GM11168 (cell line): Measurements from ENCODE around the gene FGF2.
"Not testable (repeated sequence)": the region's sequence is repeated elsewhere in the genome, so short reads cannot be mapped to it uniquely, and the experiment has no call there.

ENCODE experiments used
- in situ Hi-C: fragments of 300-500 bp; cut with MboI; formaldehyde crosslinking; loops from one replicate; pipeline ENCODE4 v1.12.0; 2022; ENCODE audit warnings: low sequenced_read_pairs; ENCODE audit not compliant: unreplicated experiment

FGF2 gene

DNA sequence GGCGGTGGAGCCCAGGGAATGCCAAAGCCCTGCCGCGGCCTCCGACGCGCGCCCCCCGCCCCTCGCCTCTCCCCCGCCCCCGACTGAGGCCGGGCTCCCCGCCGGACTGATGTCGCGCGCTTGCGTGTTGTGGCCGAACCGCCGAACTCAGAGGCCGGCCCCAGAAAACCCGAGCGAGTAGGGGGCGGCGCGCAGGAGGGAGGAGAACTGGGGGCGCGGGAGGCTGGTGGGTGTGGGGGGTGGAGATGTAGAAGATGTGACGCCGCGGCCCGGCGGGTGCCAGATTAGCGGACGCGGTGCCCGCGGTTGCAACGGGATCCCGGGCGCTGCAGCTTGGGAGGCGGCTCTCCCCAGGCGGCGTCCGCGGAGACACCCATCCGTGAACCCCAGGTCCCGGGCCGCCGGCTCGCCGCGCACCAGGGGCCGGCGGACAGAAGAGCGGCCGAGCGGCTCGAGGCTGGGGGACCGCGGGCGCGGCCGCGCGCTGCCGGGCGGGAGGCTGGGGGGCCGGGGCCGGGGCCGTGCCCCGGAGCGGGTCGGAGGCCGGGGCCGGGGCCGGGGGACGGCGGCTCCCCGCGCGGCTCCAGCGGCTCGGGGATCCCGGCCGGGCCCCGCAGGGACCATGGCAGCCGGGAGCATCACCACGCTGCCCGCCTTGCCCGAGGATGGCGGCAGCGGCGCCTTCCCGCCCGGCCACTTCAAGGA, at the start of gene FGF2:
Gene FGF2, plus strand, starts transcription at position 279 of the 705 bp plus-strand sequence. Its CDS starts 344 bp downstream, at position 623.
- in situ Hi-C loops, result no loop called here

DNA sequence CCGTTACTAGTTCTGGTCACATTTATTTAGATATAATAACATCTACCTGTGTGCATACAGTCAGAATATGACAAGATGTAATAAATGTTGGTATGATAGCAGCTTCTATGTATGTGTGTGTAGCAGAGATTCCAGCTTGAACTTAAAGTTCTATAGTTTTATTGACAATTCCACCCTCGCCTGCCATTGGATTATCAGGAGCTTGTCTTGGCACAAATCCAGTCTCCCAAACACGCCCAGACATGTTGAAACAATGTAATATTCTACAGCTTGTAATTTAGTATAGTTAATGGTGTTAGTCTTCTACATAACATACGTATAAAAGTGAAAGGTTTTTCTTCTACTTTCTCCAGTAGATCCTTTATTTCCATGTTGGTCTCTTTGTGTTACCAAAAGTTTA, 49.7 kb upstream of the FGF2 start:
- in situ Hi-C loops, result no loop called here

DNA sequence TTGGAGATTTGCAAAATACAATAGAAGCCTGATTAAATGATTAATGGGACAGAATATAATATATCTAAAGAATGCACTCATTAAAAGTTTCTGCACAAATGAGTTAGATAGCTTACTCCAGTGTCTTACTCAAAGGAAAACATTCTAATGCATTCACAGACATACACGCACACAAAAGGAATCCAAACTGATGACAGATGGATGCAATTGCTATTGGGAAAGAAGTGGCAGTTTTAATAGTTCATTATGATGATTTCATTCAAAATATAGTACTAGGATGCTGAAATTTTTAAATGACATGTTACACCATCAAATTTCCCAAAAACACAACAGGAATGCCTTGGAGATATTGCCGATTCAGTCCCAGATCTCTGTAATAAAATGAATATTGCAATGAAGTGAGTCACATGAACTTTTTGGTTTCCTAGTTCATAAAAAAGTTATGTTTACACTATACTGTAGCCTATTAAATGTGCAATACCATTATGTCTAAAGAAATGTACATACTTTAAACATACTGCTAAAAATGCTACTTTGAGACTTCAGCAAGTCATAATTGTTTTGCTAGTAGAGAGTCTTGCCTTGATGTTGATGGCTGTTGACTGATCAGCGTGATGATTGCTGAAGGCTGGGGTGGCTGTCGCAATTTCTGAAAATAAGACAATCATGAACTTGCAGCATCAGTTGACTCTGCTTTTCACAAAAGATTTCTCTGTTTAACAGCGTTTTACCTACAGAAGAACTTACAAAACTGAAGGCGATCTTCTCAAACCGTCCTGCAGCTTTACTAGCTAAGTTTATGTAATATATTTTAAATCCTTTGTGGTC, 48.6 kb upstream of the FGF2 start:
- in situ Hi-C loops, result no loop called here

DNA sequence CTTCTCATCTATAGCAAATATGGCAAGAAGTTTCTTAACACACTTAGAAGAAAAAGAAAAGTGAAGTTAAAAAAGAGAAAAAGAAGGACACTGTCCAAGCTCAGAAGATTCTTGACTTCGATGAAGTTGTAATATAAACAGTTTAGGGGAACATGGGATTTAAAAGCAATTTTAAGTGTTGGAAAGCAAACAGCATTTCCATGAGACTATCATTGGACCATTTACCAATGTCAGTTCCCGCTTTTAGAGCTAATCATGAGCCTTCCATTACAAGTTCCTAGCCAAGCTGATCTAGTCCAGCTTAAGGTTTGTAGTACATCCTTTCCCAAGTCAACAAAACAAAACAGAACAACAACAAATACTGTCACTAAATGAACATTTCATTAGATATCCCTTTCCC, 45.1 kb upstream of the FGF2 start:
- in situ Hi-C loops, result no loop called here

DNA sequence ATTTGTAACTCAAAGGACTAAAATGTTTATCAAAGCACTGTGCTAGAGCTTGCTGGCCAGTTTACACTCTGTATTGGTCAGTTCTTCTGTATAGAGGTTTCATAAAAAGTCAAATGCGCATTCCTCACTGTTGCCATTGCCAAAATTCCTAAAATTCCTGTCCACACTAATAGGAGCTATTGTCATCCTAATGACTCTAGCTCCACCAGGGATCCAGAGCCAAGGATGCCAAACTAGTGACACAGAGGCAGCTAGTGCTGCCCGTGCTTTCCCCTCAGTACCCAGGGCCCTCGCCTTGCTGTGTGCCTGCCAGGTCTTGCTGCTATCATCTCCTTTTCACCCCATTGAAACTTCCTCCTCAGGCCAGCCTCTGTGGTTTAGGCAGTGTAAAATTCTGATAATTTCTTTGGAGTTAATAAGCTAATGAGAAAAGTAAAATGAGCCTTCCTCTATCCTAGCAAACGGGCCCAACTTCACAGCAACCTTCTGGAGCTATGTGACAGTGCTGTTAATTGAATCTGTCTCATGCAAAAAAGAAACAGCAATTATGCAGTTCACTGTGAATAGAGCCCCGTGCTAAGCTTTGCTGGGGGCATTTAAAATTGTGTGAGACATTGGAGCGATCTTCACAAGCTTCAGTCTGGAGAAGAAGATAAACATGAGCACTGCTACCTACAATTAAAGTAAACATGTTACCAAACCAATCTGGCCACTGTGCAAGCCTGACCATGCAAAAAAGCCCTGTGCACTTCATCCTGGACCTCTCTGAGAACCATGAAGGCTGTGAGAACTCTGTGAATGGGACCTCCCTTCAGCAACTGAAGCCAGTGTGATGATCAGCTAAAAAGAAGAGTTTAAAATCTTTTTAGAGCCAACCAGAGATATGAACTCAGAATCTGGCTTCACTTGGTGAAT, 43.1 kb upstream of the FGF2 start:
- in situ Hi-C loops, result no loop called here

DNA sequence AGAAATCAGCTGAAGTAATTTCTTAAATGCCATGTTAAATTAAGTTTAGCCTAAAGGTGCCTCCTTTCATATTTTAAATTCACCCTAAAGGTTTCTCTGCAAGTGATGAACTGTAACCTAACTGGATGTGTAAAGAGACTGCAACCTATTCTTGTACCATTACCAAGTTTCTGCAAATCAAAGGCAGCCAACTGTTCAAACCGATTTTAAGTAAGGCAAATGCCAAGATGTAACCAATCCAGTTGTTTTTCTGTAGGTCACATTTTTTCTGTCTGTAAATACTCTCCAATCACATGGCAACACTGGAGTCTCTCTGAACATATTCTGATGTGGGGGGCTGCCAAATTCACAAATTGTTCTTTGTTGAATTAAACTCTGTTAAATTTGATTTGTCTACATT, 42.4 kb upstream of the FGF2 start:
- in situ Hi-C loops, result no loop called here

DNA sequence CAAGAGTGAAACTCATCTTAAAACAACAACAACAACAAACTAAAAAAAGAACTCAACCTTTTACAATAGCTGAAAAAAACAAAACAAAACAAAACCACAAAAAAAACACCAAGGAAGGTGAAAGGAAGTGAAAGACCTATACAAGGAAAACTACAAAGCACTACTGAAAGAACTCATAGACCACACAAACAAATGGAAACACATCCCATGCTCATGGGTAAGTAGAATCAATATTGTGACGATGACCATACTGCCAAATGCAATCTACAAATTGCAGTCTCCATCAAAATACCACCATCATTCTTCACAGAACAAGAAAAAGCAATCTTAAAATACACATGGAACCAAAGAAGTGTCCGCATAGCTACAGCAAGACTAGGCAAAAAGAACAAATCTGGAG, 41.5 kb upstream of the FGF2 start:
- in situ Hi-C loops, result no loop called here

DNA sequence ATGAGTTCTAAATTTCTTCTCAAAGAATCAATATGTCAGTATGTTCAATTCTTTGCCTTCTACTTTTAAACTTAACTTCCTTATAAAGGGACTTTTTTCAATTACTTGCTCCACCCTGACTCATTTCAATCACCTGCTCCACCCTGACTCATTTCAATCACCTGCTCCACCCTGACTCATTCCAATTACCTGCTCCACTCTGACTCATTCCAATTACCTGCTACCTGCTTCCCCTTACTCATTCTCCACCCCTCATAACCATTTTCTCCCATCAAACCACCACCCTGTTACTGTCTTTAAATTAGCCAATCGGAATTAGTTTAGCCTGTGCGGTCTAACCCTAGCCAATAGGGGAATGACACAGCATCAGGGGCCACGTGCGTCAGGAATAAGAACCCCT, 40.3 kb upstream of the FGF2 start:
- in situ Hi-C loops, result not testable (repeated sequence)

DNA sequence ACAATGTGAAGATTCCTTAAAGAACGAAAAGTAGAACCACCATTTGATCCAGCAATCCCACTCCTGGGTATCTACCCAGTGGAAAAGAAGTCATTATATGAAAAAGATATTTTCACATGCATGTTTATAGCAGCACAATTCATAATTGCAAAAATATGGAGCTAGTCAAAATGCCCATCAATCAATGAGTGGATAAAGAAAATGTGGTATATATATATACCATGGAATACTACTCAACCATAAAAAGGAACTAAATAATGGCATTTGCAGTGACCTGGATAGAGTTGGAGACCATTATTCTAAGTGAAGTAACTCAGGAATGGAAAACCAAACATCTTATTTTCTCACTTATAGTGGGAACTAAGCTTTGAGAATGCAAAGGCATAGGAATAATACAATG, 39.7 kb upstream of the FGF2 start:
- in situ Hi-C loops, result not testable (repeated sequence)

DNA sequence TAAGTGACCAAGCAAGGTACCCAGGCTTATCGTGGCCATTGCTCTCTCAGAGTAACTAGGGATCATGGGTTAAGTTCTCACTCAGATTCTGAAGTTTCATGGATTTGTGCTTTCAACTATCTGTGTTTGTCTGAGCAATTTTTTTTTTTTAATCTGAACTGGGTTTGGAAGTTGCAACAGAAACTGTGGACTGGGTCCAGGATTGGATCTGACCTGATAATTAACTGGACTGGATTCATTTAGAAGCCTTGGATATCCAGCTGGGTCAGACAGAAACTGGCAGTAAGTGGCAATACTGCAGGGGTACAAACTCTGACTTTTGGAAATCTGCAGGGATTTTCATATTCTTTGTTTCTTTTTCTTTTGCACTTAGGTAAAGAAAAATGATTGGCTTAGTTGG, 38.7 kb upstream of the FGF2 start:
- in situ Hi-C loops, result no loop called here

DNA sequence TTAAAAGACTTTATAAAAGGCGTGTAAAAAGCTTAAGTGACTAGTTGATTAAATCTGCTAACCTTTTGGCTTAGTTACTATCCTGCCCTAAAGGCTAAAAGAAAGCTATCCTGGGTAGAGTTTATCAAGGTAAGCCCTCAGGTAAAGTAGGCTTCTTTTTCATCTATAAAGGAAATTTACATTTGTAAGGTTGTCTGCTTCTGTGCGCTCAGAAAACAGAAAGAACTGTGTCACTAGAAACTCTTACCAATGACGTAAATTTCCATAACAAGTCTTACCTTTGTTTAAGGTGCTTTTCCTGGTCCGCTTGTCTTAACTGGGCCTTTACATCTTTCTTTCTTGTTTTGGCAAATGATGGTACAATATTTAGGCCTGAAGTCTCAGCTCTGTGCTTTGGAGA, 37.7 kb upstream of the FGF2 start:
- in situ Hi-C loops, result no loop called here

DNA sequence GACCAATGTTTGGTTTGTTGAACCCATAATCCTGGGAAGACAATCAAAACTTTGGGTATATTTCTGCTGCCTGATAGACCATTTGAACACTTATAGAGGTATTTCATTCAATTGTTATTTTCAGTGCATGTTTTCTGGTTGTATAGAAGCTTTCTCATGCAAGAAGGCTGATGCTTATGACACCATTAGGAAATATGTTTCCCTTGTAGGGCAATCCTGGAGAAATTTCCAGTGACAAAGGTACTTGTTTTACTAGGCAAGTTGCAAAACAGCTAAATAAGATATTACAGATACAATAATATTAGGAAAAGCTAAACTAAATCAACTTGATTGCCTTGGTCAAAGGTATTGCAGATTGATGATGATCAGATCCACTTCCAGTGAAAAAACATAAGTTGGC, 32.8 kb upstream of the FGF2 start:
- in situ Hi-C loops, result no loop called here

DNA sequence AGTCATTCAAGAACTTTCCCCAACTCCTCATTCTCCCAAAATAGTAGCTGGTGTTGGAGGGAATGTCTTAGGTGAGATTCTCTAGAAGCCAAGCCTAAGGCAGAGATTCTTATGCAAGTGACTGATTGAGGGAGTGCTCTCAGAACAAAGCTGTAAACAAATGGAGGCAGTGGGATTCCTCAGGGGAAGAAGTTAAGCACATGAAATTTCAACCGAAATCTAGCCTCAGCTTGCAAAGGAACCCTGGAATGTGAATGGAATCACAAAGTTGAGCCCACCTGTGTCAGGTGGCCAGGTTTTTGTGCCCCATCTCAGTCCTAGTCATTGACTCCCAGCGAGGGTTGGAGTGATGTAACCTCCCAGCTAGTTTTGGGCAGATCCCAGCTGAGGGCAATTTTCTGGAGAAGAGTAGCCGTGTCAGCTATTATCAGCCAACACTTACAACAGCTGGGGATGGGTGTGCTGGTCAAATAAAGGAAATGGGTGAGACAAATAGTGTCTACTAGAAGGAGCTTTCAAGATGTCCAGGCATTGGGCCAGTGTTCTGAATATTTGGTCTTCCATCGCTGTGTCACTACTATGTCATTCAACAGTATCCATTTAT, 29.7 kb upstream of the FGF2 start:
- in situ Hi-C loops, result no loop called here

DNA sequence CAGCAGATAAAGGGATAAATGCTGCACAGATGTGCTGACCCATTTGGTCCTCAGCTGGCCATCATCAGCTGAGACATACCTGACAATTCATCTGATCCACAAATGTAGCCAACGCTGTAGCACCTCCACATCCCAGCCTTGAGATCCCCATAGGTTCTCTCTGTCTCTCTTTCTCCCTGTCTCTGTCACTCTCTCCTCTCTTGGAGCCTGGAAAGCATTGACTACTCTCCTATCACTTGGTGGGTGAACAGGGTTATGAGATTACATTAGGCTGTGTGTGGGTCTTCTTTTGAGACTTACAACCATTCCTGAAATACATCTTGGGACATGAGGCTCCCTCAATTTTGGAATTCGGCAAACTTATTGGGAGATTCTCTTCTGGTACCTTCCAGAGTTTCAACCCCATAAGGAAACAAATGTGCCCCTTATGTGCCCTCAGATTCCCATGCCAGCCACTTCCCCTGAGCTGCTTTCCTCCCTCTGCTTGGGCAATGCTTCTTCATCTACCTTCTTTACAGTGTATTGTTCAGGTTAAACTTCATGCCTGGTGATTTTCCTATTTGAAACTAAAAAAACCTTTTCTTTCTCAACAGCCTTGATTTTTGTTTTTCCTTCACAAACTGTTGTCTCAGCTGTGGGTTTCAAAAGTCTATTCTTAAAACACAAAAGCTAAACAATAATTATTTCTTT, 29.1 kb upstream of the FGF2 start:
- in situ Hi-C loops, result no loop called here

DNA sequence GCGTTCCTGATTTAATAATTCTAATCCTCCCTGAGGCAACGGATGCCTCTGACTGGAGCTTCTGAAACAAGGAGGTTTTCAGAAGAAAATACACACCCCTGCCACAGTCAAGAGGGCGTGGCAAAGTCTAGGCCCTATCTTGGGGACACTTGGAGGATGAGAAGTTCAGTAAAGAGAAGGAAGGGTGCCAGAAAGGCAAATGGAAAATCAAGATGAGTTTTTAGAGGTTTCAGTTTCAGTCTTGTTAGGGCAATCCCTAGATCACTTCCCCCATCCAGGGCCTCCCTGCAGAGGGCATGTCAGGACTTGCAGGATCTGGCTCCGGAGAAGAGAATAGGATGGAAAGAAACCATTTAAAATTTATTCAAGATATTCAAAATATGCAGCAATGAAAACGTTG, 28.5 kb upstream of the FGF2 start:
- in situ Hi-C loops, result no loop called here

DNA sequence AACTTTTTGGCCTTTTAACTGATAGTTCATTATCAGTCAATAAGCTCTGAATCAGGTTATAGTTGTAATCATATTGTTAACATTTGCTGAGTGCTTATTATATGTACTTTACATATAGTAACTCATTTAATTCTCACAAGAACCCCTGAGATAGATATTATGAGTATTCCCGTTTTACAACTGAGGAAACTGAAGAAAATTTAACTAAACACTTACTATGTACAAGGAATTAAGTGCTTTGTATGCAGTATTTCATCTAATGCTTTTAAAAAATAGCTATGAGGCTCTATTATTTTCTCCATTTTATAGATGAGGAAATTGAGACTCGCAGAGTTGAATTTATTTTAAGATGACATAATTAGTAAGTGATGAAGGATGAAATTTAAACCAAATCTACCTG, 27.7 kb upstream of the FGF2 start:
- in situ Hi-C loops, result no loop called here

DNA sequence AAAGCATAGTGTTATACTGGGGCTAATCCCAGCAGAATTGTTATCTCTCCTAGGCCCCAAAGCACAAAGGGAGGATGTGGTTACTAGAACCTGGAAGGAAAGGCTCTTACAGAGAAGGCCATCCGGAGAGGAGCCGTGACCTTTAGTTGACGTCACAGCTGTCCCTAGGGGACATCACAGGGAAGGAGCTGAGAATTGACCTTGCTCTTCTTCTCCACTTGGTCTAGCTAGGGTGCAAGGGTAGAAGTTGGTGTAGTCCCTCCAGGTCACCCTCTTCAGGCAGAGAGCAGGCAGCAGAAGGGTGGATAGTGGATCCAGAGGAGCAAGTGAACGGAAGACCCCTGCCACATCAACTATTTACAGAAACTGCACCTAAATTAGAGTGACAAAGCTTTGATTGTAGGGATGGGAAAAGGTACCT, 22.8 kb upstream of the FGF2 start:
- in situ Hi-C loops, result no loop called here

DNA sequence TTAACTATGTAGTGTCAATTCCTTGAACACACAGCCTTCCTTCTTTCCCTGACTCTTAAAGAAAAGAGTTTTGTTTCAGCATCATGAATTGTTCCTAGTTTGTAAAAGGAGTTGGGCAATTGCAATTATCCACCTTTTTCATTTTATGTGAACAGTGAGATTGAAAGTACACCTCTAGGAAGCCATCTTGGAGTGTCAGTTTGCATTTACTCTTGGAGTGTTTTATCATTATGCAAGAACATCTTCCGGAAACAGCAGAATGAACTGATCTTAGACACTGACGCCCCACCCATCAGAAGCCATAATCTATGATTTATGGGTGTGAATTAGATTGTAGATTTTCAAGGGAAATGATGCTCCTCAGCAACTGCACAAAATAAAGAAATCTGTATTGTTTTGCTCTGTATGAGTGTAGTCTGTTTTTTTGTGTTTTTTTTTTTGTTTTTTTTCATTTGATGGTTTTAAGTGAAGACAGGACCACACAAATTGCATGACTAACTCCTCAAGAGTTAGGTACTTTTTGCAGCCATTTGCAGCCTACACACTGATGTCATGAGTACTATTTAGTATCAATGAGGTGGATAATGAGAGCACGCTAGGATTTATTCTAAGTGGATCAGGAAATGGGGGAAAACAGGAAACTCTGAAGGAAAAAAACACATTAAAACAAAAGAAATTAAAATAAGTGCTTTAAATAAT, 19.5 kb upstream of the FGF2 start:
- in situ Hi-C loops, result no loop called here

DNA sequence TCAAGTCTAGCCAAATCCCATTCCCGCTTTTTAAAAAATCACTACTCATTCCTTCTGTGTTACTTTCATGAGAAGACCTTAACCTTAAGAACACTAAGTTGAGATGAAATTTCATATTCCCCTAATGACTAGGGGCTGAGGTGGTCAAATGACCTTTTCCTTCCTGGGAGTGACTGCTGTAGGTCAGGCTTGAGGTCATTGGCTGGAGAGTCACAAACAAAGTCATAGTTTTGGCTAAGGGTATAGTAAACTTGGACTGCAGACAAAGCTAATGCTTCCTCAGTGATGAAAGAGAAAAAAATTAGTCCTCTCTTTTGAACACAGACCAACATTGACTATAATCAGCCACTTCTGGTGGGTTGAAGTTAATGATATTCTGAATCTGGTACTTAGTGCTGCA, 16.0 kb upstream of the FGF2 start:
- in situ Hi-C loops, result no loop called here
